Right lobe of liver (tissue), 6 donors: ENCODE results near the gene SNX8. TPM values are rescaled to one million over a fixed set of nuclear protein-coding genes. Genes with fewer than 3 reads are reported as not detected.

Experiments used
- ATAC-seq, 4 donors: fragments of 200-7000 bp; cut with Tn5 transposase; one replicate each; pipeline ENCODE4 v1.9.1; 2020; ENCODE audit warnings: mild to moderate bottlenecking in 4 of 4, moderate library complexity in 4 of 4
- DNase-seq, 3 donors: peaks; one replicate each; pipeline ENCODE4 v3.0.0-alpha.2; 2020
- H3K27ac ChIP-seq, 3 donors: fragments of 200-600 bp; one replicate each; pipeline ENCODE4 v1.8.0; 2022
- H3K27me3 ChIP-seq, 2 donors: fragments of 200-600 bp; one replicate each; pipeline ENCODE4 v1.8.0; 2022
- H3K36me3 ChIP-seq, 4 donors: fragments of 200-600 bp; sonication (generic) in 1 of 4; one replicate each; pipeline versions ENCODE4 v1.5.1 to v1.8.0; 2017 to 2022; ENCODE audit warnings: control low read depth in 1 of 4
- H3K4me1 ChIP-seq, 4 donors: fragments of 200-600 bp; sonication (generic) in 1 of 4; one replicate each; pipeline versions ENCODE4 v1.5.1 to v1.8.0; 2017 to 2022; ENCODE audit warnings: control low read depth in 1 of 4
- H3K4me3 ChIP-seq, 3 donors: fragments of 200-600 bp; one replicate each; pipeline ENCODE4 v1.8.0; 2022
- H3K9me3 ChIP-seq, 4 donors: fragments of 200-600 bp; sonication (generic) in 1 of 4; one replicate each; pipeline versions ENCODE4 v1.5.1 to v1.8.0; 2017 to 2022; ENCODE audit warnings: control low read depth in 1 of 4
- CTCF ChIP-seq, 4 donors: fragments of 200-600 bp in 3 of 4; fragments of 450-650 bp in 1 of 4; IDR thresholded peaks; one replicate each; pipeline versions ENCODE4 v1.5.1 to v1.8.0; 2016 to 2022; ENCODE audit warnings: antibody characterized with exemption in 4 of 4, mild to moderate bottlenecking in 2 of 4
- POLR2A ChIP-seq: fragments of 450-650 bp; IDR thresholded peaks from one replicate; pipeline ENCODE4 v1.6.1; 2017; ENCODE audit warnings: antibody characterized with exemption, mild to moderate bottlenecking
- WGBS: methylation state at CpG from one replicate; pipeline ENCODE4 v1.1.6; 2018; ENCODE audit warnings: low coverage, low lambda C conversion rate; ENCODE audit not compliant: insufficient coverage; ENCODE audit errors: missing lambda C conversion rate; 5-methylcytosine and 5-hydroxymethylcytosine counted together
- intact Hi-C, 2 donors: fragments of 100-400 bp; cut with DNase I; formaldehyde crosslinking; loops; one replicate each; pipeline versions ENCODE4 v1.11.2 to v1.14.1; 2022
- total RNA-seq, 6 experiments: library from RNA; depleted of rRNA in 2 of 6; stranded (reverse); fragments of >200 nt in 2 of 6; fragmentation: NEBNext Ultra II Directional in 3 of 6; extraction: Animal tissue kit (Norgen Biotek cat#: 25700) in 3 of 6; gene quantifications; one replicate each; pipeline versions ENCODE4 v1.1.0 to v1.2.4, GENCODE V29; 2016 to 2023
- donor health status: DM: no; HTN: yes; CAD: no.
- donor health status: DM: no; HTN: no; CAD: no.
- donor health status: DM: no; HTN: no; CAD: no.
- donor health status: DM: no; HTN: yes; CAD: no.
- donor health status: DM: no; HTN: yes; CAD: no.

The SNX8 gene
- total RNA-seq, 6 experiments from 2014 or later = 9.1 to 26.2 (median 13.0) TPM

GRCh38 chr7:2264158-2264557, 50.1 kb downstream of the SNX8 start:
- Histone ChIP-seq H3K27me3 (no peaks in the 10 kb centered on the region), H3K4me1 (no peaks in the 10 kb centered on the region), H3K9me3 (no peaks in the 10 kb centered on the region), H3K4me3 (no peak overlapping the region), H3K36me3 (no peaks in the 10 kb centered on the region), H3K27ac (no peak overlapping the region)
- 88% methylated on average over 5 of the region's 23 CpGs for WGBS
- DNase-seq = peak in 1 of 3 donors; percentile 40
- intact Hi-C loops = no loop called here
- TF ChIP-seq CTCF (IDR thresholded peaks at IDR 0.05) = no peak
- no peak for TF ChIP-seq POLR2A
- no peak for ATAC-seq

- intact Hi-C loops = no loop called here
- DNase-seq (peak in 1 of 3 donors; percentile 47), ATAC-seq (no peak)
- Histone ChIP-seq H3K9me3 (no peaks in the 10 kb centered on the region), H3K4me3 (no peak overlapping the region), H3K4me1 (no peaks in the 10 kb centered on the region), H3K36me3 (no peaks in the 10 kb centered on the region), H3K27ac (no peak overlapping the region), H3K27me3 (no peaks in the 10 kb centered on the region)
- WGBS = 0% methylated on average over 1 of the region's 18 CpGs
- no peak for TF ChIP-seq CTCF (IDR thresholded peaks at IDR 0.05)
- TF ChIP-seq POLR2A = no peak
Measured at GRCh38 chr7:2263176-2263575, 51.1 kb downstream of the SNX8 start.

- peak overlapping the region in 1 of 3 donors; percentile 27 for H3K27ac ChIP-seq
Measured at GRCh38 chr7:2261611-2262010, 52.6 kb downstream of the SNX8 start.

GRCh38 chr7:2260820-2261219, 53.4 kb downstream of the SNX8 start:
- Histone ChIP-seq H3K36me3 (peaks cover 0 to 14% (median 0%) of the 10 kb centered on the region in 4 donors), H3K4me1 (no peaks in the 10 kb centered on the region), H3K9me3 (no peaks in the 10 kb centered on the region), H3K27me3 (no peaks in the 10 kb centered on the region), H3K4me3 (no peak overlapping the region), H3K27ac (no peak overlapping the region)
- DNase-seq (peak in 1 of 3 donors; percentile 45), ATAC-seq (no peak)
- TF ChIP-seq CTCF (IDR thresholded peaks at IDR 0.05) (no peak), POLR2A (no peak)
- intact Hi-C loops = no loop called here
- WGBS = 100% methylated on average over 2 of the region's 5 CpGs

More at GRCh38 chr7:2261611-2262010, 52.6 kb downstream of the SNX8 start:
- H3K9me3 ChIP-seq = no peaks in the 10 kb centered on the region
- peaks cover 0 to 9% (median 0%) of the 10 kb centered on the region in 4 donors for H3K36me3 ChIP-seq
- 50% methylated on average over 2 of the region's 14 CpGs for WGBS
- H3K4me1 ChIP-seq = no peaks in the 10 kb centered on the region
- intact Hi-C loops = no loop called here
- no peak overlapping the region for H3K4me3 ChIP-seq
- no peaks in the 10 kb centered on the region for H3K27me3 ChIP-seq
- no peak for TF ChIP-seq POLR2A
- TF ChIP-seq CTCF (IDR thresholded peaks at IDR 0.05) = no peak
- ATAC-seq (peak; percentile 13 to 62 (median 42)), DNase-seq (peak in 1 of 3 donors; percentile 54)

GRCh38 chr7:2259480-2259879, 54.8 kb downstream of the SNX8 start:
- H3K27ac ChIP-seq = no peak overlapping the region
- H3K4me1 ChIP-seq = no peaks in the 10 kb centered on the region
- H3K36me3 ChIP-seq = peaks cover 0 to 18% (median 0%) of the 10 kb centered on the region in 4 donors
- WGBS = 84% methylated on average over 7 of the region's 9 CpGs
- TF ChIP-seq CTCF (IDR thresholded peaks at IDR 0.05) (no peak), POLR2A (no peak)
- no peaks in the 10 kb centered on the region for H3K27me3 ChIP-seq
- ATAC-seq = no peak
- no peaks in the 10 kb centered on the region for H3K9me3 ChIP-seq
- H3K4me3 ChIP-seq = no peak overlapping the region
- intact Hi-C loops = no loop called here
- DNase-seq = no peak
